Activated CD8-positive, alpha-beta memory T cell treated with anti-CD3 and anti-CD28 coated beads for 24 hours (primary cell): ENCODE measurements around the gene TMEM168.
"Not testable (repeated sequence)": the region's sequence is repeated elsewhere in the genome, so short reads cannot be mapped to it uniquely, and the experiment has no call there.

Experiments used
- DNase-seq: peaks from one replicate; pipeline ENCODE4 v3.0.0-alpha.2; 2020

The TMEM168 gene

GRCh38 chr7:112777406-112777805 is 12.8 kb downstream of the TMEM168 start:
- DNase-seq = no peak

- DNase-seq = no peak
Measured at GRCh38 chr7:112771166-112771565, 19.0 kb downstream of the TMEM168 start.

GRCh38 chr7:112770051-112770450 is 20.1 kb downstream of the TMEM168 start:
- no peak for DNase-seq

GRCh38 chr7:112765105-112765504 is 25.1 kb downstream of the TMEM168 start:
- DNase-seq = no peak

- no peak for DNase-seq
Measured at GRCh38 chr7:112763996-112764395, 26.2 kb downstream of the TMEM168 start.

GRCh38 chr7:112763298-112763697 is 26.9 kb downstream of the TMEM168 start:
- no peak for DNase-seq

- DNase-seq = no peak
Measured at GRCh38 chr7:112759905-112760304, 30.3 kb downstream of the TMEM168 start.

- no peak for DNase-seq
Measured at GRCh38 chr7:112757337-112757736, 32.9 kb downstream of the TMEM168 start.

- no peak for DNase-seq
Measured at GRCh38 chr7:112753298-112753697, 36.9 kb downstream of the TMEM168 start.

- DNase-seq = no peak
Measured at GRCh38 chr7:112752576-112752975, 37.6 kb downstream of the TMEM168 start.

GRCh38 chr7:112749775-112750174 is 40.4 kb downstream of the TMEM168 start:
- no peak for DNase-seq

- DNase-seq = no peak
Measured at GRCh38 chr7:112748381-112748780, 41.8 kb downstream of the TMEM168 start.

GRCh38 chr7:112745635-112746034 is 44.6 kb downstream of the TMEM168 start:
- no peak for DNase-seq

GRCh38 chr7:112744818-112745217 is 45.4 kb downstream of the TMEM168 start:
- DNase-seq = no peak

GRCh38 chr7:112743811-112744210 is 46.4 kb downstream of the TMEM168 start:
- no peak for DNase-seq

- no peak for DNase-seq
Measured at GRCh38 chr7:112740667-112741066, 49.5 kb downstream of the TMEM168 start.

- DNase-seq = no peak
Measured at GRCh38 chr7:112739436-112740180, 50.6 kb downstream of the TMEM168 start.

GRCh38 chr7:112735261-112735660 is 54.9 kb downstream of the TMEM168 start:
- no peak for DNase-seq

GRCh38 chr7:112731324-112731723 is 58.9 kb downstream of the TMEM168 start:
- DNase-seq = not testable (repeated sequence)

- DNase-seq = no peak
Measured at GRCh38 chr7:112726076-112726475, 64.1 kb downstream of the TMEM168 start.

GRCh38 chr7:112723416-112723815 is 66.8 kb downstream of the TMEM168 start:
- no peak for DNase-seq

GRCh38 chr7:112721366-112721765 is 68.8 kb downstream of the TMEM168 start:
- no peak for DNase-seq

GRCh38 chr7:112715525-112715924 is 74.7 kb downstream of the TMEM168 start:
- DNase-seq = no peak

GRCh38 chr7:112714917-112715316 is 75.3 kb downstream of the TMEM168 start:
- DNase-seq = no peak
